Panc1 (cell line): ENCODE measurements around the gene ADARB2.

Experiments
- CTCF ChIP-seq: fragments of 450-650 bp; IDR thresholded peaks from 2 replicates; pipeline ENCODE4 v1.5.1; 2017; ENCODE audit warnings: mild to moderate bottlenecking
- POLR2AphosphoS5 ChIP-seq: IDR thresholded peaks from 2 replicates; pipeline ENCODE4 v1.6.1; 2012; ENCODE audit warnings: mild to moderate bottlenecking, low read depth, low read length, moderate library complexity

- TF ChIP-seq CTCF (no peak), POLR2AphosphoS5 (no peak)
These were observed 392.5 kb downstream of the ADARB2 start for GRCh38 chr10:1344846-1345245.
